HG02610 (cell line): ENCODE measurements around the gene DNAH3.
"Not testable (repeated sequence)": the region's sequence is repeated elsewhere in the genome, so short reads cannot be mapped to it uniquely, and the experiment has no call there.

Experiments used
- ATAC-seq: cut with Tn5 transposase; IDR thresholded peaks from one replicate; pipeline ENCODE4 v1.9.1; 2021; ENCODE audit warnings: mild to moderate bottlenecking, moderate library complexity; ENCODE audit not compliant: unreplicated experiment

DNAH3 gene

DNA sequence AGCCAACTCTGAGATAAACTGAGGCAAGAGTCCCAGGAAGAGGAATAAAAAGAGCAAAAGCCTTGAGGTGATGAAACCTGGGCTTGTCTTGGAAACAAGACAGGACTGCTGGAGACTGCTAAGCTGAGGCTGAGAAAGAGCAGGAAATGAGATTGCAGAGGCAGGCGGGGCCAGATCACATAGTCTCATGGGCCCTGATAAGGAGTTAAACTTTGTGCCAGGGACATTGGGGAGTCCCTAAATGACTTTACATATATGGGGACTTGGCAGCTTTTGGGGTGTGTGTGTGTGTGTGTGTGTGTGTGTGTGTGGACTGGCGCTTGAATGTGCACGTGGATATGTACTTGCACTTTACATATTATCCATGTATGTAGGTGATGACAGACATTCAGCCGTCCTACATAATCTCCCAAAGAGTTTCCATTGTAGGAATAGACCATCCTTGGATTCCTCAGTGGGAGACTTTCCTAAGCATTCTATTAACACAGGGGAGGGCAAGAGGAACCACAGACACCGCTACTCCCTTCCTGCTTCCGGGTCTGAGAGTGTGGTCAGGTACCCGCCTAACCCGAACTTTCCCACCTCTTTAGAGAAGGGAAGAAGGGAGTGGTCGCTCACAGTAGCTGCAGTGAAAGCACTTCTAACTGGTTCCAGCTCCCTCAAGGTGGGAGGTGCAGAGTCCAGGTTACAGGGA is 127.0 kb downstream of the DNAH3 start:
- no peak for ATAC-seq

DNA sequence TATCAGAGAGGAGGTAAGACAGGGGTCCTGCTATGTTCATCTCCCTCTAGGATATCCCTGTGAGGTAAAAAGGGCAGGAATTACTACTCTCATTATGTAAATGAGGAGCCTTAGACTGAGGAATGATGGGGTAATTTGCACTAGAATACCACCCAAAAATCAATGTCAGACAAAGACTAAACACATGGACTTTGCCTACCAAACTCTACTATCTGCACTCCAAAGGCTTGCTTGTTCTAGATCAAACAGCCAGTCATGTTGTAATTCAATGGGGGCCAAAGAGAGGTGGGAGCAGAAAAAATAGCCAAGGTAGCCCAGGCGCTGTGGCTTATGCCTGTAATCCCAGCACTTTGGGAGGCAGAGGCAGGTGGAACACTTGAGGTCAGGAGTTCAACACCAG is 129.3 kb downstream of the DNAH3 start:
- no peak for ATAC-seq

DNA sequence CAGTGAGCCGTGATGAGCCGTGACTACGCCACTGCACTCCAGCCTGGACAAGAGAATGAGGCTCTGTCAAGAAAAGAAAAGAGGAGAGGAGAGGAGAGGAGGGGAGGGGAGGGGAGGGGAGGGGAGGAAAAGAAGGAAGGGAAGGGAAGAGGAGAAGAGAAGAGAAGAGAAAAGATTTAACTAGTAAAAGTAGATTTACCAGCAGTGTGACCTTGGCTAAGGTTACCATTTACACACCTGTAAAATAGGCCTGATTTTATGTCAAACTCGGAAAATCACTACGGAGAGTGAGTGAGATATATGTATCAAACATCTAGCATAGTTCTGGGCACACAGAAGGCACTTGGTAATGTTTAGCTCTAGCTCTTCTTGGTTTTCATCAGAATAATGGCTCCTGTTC is 140.8 kb downstream of the DNAH3 start:
- ATAC-seq, result no peak

DNA sequence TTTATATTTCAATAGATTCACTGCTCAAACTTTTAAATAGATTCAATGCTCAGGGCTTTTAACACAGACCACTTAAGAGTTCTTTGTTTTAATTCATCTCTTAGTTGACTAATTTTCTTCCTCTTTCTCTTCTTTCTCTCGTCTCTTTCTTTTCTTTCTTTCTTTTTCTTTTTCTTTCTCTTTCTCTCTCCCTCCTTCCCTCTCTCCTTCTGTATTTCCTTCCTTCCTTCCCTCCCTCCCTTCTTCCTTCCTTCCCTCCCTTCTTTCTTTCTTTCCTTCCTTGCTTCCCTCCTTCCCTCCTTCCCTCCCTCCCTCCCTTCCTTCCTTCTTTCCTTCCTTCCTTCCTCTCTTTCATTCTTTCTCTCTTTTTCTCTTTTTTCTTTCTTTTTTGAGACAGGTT is 145.6 kb downstream of the DNAH3 start:
- ATAC-seq, result no peak

DNA sequence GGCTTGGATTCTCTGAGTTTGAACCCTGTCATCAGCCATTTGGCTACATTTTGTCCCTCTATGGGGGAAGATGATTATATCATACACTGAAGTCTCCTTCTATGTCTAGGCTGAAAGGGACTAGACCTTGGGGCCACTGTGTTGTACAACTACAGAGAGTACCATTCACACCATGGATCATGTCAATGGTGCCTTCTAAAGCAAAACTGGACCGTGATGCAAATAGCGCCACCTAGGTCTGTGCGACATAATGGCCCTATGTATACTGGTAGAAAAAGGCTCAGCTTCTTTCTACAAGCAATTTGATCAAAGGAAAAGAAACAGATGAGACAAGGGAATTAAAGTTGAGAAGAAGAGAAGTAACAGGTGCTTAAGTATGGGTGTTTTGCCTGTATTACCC is 149.4 kb downstream of the DNAH3 start:
- ATAC-seq, result no peak

DNA sequence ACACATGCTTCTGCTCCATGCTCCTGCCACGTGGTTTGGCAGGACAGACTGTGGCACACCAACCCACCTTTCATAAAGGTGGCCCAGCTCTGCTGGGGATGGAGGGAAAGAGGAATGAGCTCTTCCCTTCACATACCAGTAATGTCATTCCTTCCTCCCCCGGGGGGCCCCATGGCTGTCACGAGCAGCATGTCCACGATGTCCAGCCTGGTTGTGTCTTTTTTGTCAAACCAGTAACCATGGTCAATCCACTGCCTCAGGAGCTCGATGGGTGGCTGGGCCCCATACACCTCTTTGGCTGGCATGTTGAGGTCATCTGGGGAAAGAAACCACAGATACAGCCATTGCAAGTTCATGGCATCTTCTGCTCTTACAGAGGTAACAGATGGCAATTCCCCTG is 153.5 kb downstream of the DNAH3 start:
- ATAC-seq, result no peak

DNA sequence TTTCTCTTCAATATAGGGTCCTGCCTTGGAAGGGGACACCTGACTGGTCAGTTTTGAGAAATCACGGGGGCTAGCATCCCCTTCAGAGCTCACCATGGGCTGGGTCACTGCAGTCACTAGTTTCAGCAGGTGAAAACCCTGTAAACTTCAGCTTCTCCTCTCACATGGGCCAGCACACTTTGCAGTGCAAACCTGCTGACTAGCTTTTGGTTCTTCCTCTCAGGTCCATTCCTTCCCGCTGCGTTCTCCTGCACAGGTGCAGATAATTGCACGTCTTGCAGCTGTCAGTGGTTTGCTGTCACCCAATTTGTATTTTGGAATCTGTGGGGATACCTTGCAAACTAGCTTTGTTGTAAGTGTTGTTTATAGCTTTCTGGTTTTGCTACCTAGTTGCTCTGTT is 154.9 kb downstream of the DNAH3 start:
- no peak for ATAC-seq

DNA sequence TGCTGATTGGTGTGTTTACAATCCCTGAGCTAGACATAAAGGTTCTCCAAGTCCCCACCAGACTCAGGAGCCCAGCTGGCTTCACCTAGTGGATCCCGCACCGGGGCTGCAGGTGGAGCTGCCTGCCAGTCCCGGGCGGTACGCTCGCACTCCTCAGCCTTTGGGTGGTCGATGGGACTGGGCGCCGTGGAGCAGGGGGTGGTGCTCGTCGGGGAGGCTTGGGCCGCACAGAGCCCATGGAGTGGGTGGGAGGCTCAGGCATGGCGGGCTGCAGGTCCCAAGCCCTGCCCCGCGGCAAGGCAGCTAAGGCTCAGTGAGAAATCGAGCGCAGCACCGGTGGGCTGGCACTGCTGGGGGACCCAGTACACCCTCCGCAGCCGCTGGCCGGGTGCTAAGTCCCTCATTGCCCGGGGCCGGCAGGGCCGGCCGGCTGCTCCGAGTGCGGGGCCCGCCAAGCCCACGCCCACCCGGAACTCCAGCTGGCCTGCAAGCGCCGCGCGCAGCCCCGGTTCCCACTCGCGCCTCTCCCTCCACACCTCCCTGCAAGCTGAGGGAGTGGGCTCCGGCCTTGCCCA is 161.1 kb downstream of the DNAH3 start:
- not testable (repeated sequence) for ATAC-seq

DNA sequence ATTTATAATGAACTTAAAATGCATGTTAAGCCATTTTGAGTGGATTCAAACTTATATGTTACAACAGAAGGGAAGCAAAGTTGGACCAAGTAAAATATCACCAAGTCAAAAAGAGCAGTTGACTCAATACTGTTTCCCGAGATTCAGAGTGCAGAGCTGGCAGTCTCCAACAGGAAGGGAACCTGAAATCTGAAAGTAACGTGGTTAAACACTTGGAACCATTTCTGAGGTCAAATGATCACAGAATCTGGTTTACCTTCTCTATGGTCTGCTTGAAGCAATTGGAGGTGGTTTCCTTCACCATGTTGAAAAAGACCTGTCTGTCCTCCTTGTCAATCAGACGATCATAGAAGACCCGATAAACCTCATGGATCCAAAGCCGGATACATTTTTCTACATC is 163.6 kb downstream of the DNAH3 start:
- ATAC-seq, result no peak

DNA sequence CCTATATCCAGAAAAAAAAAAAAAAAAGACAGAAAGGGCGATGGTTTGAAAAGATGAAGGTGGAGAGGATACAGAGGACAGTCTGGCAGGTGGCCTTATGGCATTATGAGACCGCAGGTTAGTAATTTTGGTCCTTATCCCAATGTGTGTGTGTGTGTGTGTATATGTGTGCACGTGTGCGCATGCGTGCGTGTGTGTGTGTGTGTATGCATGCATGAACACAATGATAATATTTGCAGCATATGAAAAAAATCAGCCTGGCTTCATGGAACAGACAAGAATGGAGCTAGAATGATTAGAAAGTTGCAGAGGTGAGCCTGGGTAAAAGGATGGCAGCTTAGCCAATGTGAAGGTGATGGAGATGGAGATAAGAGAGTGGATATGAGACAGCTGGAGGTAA is 166.6 kb downstream of the DNAH3 start:
- no peak for ATAC-seq

DNA sequence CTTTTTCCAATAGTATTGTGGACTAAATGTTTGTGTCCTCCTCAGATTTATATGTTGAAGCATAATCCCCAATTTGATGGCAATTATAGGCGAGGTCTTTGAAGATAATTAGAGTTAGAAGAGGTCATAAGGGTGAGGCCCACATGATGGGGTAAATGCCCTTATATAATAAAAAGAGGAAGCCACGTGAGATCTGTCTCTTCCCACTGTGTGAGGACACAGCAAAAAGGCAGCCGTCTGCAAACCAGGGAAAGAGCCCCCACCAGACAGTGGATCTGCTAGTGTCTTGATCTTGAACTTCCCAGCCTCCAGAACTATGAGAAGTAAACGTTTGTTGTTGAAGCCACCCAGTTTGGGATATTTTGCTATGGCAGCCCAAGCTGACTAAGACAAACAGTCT is 174.1 kb downstream of the DNAH3 start:
- no peak for ATAC-seq

DNA sequence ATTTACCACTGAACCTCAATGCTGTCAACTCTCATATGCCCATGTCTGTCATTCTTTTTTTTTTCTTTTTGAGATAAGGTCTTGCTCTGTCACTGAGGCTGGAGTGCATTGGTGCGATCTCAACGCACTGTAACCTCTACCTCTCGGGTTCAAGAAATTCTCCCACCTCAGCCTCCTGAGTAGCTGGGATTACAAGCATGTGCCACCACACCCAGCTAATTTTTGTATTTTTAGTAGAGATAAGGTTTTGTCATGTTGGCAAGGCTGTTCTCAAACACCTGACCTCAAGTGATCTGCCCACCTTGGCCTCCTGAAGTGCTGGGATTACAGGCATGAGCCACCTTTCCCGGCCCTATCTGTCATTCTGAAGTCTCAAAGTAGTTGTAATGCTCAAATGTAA is 177.4 kb downstream of the DNAH3 start:
- ATAC-seq, result not testable (repeated sequence)

DNA sequence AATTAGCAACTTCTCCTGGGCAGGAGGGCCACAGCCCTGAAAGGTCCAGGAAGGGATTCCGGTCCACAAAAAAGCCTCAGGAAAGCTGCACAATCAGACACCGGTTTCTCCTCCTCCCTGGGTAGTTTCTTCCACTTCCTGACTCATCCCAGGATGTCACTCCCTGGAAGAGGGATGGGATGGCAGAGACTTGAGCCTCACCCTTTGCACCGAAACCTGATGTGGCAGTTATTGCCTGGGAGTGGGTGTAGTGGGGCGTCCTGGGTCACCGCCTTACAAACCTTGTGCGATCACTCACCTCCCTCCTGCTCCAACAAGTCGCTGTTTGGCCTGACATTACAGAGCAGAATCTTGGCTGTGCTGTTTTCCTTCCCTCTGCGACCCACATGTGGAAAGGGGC is 179.2 kb downstream of the DNAH3 start:
- no peak for ATAC-seq

DNA sequence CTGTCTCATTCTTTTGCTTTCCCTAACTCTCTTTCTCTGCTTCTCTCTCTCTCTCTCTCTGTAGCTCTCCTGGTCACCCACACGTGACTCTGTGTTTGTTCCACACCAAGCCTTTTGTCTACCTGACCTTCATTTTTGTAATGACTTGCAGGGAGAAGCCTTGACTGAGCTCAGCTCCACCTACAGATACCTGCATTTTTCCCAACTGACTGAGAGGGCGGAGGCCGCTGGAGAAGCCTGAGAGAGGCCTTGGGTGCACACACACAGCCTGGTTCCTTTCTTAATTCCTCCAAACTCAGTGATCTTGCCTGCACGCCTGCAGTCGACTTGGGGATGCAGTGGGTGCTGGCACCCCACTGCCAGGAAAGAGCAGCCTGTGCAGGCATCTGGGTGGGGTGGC is 181.3 kb downstream of the DNAH3 start:
- ATAC-seq, result no peak

DNA sequence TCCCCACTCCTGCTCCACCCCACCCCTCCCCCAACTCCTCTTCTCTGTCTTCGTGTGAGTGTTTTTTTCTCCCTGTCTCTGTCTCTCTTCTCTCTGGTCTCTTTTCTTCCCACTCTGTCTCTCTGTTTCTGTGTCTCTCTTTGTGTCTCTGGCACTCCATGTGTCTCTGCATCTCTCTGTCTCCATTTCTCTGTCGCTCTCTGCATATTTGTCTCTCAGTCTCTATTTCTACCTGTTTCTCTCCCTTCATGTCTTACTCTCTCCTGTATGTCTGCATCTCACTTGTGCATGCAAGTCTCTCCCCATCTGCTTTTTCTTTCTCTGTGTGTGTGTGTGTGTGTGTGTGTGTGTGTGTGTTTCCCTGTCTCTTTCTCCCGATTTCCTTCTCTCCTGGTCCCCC is 181.9 kb downstream of the DNAH3 start:
- no peak for ATAC-seq

DNA sequence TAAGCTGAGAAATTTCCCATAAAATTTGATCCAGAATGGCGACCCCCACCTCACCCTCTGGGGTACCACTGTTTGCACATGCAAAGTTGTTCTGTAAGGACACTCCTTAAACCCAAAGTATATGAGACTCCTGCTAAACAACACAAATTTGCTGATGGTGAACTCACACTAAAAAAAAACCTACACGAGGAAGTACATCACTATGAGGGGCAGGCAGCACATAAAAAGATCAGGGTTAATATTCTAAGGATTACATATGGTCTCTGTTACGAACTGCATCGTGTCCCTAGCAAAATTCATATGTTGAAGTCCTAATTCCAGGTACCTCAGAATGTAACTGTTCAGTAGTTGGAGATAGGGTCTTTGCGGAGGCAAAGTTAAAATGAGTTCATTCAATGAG is 189.7 kb downstream of the DNAH3 start:
- no peak for ATAC-seq

DNA sequence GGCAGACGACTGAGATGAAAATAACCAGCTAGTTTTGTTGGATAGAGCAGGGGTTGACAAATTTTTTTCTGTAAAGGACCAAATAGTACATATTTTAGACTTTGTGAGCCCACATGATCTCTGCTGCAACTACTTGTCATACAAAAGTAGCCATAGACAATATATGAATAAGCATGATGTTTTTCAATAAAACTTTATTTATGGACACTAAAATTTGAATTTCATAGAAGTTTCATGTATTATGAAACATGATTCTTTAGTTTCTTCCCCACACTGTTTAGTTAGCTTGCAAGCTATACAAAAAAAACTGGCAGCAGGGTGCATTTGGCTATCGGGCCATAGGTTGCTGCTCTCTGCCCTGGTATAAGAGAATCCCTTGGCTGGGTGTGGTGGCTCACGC is 193.5 kb downstream of the DNAH3 start:
- ATAC-seq, result no peak

DNA sequence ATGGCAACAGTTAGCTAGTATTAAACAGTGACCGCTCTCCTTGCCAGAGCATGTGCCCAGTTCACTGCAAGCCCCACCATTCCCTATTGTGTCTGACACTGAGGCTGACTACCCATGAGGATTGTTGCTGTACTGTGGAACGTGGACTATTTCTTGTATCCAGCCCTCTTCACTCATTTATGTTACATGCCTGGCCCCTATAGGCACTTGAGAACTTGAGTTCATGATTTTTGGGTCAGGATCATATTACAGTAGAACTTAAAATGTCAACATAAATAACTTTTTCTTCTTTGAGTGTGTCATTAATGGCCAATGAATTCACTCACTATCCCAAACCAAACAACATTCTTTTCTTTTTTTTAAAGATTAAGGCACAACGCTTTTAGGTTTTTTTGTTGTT is 194.3 kb downstream of the DNAH3 start:
- ATAC-seq, result no peak

DNA sequence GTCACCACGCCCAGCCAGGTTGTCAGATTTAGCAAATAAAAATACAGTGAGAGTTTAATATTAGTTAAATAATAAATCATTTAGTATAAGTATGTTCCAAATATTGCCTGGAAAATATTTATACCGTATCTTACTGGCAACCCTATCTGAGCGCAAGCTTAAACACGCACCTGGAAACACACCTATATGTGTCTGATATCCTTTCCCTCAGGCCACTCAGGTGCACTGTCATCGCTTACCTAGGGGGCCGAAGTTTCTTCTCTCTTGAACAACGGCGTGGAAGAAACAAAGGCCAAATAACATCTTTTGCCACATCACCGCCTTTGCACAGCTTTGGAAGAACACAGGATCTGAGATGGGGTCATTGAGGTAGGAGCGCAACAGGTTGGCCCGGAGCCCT is 196.1 kb downstream of the DNAH3 start:
- ATAC-seq, result no peak

DNA sequence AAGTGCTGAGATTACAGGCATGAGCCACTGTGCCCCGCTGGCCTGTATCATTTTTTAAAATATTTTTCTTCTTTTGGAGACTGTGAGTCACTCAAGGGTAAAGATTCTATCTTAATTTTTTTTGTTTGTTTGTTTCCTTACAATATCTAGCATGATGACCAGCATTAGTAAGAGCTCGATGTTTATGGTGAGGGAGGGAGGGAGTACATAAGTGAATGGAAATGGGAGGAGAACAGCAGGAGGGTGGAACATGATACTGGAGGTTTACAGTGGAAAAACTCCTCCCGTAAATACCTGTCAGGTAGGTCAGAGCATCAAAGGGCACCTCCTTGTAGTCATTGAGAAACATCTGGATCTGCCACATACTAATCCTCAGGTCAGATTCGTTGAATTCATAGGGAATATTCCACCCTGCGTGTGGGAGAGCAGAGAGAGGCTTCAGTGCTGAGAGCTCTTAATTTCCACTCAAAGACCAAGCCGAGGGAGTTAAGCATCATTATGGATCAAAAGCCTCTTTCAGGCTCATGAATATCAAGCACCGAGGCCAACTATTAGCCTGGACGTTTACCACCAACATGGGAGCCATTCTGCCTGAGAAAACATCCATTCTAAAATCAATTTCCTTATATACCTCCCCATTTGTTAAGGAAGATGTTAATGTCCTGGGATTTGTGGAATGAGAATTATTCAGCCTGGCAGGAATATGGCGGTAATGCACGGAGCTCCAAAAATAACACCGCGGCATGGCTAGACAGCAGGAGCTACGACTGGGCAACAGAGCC is 198.3 kb downstream of the DNAH3 start:
- ATAC-seq, result no peak

DNA sequence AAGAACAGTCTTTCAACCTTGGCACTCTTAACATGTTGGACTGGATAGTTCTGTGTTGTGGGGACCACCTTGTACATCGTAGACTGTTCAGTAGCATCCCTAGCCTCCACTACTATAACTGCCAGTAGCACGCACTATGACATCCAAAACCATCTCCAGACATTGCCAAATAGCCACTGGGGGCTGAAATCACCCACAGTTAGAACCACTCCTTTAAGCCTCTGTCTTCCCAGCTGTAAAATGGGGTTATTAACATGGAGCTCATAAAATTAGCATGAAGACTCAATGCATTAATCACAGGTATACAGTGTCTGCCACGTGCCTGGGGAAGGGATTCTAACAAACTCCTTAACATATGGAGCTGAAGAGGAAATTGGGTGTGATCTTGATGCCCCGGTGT is 200.4 kb downstream of the DNAH3 start:
- ATAC-seq, result no peak

DNA sequence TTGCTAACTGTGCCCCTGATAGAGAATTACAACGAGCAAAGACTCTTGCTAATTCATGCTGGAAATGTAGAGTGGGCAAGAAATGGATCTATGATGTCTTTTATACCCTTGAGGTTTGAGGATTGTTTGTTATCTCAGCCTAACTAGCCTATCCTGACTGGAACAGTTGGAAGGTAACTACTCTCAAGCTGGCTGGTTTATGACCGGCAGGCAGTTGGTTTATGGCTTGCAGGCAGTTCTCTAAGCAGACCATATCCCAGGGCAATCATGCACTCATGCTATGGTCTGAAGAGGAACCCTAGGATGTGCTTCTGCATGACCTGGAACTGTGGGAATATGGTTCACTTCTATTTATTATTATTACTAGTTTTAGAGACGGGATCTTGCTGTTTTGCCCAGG is 201.0 kb downstream of the DNAH3 start:
- no peak for ATAC-seq
